ENCODE measurements around the gene FAM83C. TPM values are rescaled to one million over a fixed set of nuclear protein-coding genes. Genes with fewer than 3 reads are reported as not detected.

Gene FAM83C
- total and polyA plus RNA-seq, 10 of the 15 experiments (the other 5 are each of a cell fraction or from before 2014, with no cell fraction given): not detected

DNA sequence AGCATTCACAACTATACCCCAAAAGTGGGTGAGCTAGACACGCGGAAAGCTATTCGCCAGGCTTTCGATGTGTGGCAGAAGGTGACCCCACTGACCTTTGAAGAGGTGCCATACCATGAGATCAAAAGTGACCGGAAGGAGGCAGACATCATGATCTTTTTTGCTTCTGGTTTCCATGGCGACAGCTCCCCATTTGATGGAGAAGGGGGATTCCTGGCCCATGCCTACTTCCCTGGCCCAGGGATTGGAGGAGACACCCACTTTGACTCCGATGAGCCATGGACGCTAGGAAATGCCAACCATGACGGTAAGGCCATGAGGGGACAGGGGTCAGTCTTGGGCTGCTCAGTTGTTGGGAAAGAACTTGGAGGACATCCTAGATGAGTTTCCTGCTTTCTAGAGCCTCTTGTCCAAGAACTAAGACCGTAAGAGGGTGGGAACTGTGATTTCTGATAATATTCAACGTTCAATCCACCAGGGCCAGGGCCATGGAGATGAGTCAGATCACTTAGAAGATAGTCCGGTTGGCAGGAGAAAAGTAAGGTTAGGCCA lies 37.7 kb downstream of the FAM83C start:
- FAIRE-seq: no peak
- H3K27me3 ChIP-seq (replicated peaks in 1 of 2; ENCODE audit: control insufficient read depth in 2 of 2, insufficient read depth in 2 of 2, low read length in 1 of 2): no peaks in the 10 kb centered on the region
- no peak for DNase-seq (ENCODE audit: low read depth, low spot score)
- no peak overlapping the region for H3K9ac ChIP-seq (ENCODE audit: control insufficient read depth, insufficient read depth, low read length)
- H3K9me3 ChIP-seq (replicated peaks; ENCODE audit: control insufficient read depth, insufficient read depth, low read length): no peaks in the 10 kb centered on the region
- H3K36me3 ChIP-seq (ENCODE audit: control insufficient read depth in 2 of 2, insufficient read depth in 2 of 2, low read length in 1 of 2): no peaks in the 10 kb centered on the region
- CTCF ChIA-PET: no interaction called here
- no TSS peak for BruUV-seq (replicated peaks)
- RAD21 ChIA-PET (ENCODE audit: unreplicated experiment): no interaction called here
- peaks cover 20% of the 10 kb centered on the region for H3K4me1 ChIP-seq (ENCODE audit: control insufficient read depth, insufficient read depth, low read length)
- no peaks in the 10 kb centered on the region for H3K79me2 ChIP-seq (ENCODE audit: control insufficient read depth, insufficient read depth, low read length)
- POLR2A ChIA-PET: interaction anchor here (0.6 kb wide), 1 partner anchor 9 kb away, joined by 5 read pairs; no protein-coding TSS in a partner anchor
- no peak overlapping the region for H3K4me3 ChIP-seq
- TF ChIP-seq BMI1 (IDR thresholded peaks at IDR 0.05; ENCODE audit: borderline replicate concordance): no peak
- TF ChIP-seq FOXK2 (IDR thresholded peaks at IDR 0.05): no peak
- no peak for TF ChIP-seq TCF12 (IDR thresholded peaks at IDR 0.05; ENCODE audit: low read depth, low read length)
- TF ChIP-seq, protein P1, sequence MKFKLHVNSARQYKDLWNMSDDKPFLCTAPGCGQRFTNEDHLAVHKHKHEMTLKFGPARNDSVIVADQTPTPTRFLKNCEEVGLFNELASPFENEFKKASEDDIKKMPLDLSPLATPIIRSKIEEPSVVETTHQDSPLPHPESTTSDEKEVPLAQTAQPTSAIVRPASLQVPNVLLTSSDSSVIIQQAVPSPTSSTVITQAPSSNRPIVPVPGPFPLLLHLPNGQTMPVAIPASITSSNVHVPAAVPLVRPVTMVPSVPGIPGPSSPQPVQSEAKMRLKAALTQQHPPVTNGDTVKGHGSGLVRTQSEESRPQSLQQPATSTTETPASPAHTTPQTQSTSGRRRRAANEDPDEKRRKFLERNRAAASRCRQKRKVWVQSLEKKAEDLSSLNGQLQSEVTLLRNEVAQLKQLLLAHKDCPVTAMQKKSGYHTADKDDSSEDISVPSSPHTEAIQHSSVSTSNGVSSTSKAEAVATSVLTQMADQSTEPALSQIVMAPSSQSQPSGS (IDR thresholded peaks at IDR 0.05; ENCODE audit: low read length): no peak
- no peak for TF ChIP-seq JUNB (IDR thresholded peaks at IDR 0.05)
- TF ChIP-seq TBL1XR1 (IDR thresholded peaks at IDR 0.05; ENCODE audit: low read depth, low read length): no peak
- no peak for TF ChIP-seq HDGF (IDR thresholded peaks at IDR 0.05)
- TF ChIP-seq HSF1 (IDR thresholded peaks at IDR 0.05; ENCODE audit: low read depth, low read length): no peak
- TF ChIP-seq ZSCAN29 (IDR thresholded peaks at IDR 0.05): no peak
- H2AFZ ChIP-seq (ENCODE audit: control insufficient read depth, low read depth, low read length): no peak overlapping the region
- H3K27ac ChIP-seq (ENCODE audit: control insufficient read depth, insufficient read depth): no peak overlapping the region
- no peaks in the 10 kb centered on the region for H4K20me1 ChIP-seq (ENCODE audit: control insufficient read depth, insufficient read depth)
- intact Hi-C loops (cut with micrococcal nuclease; ENCODE audit: unreplicated experiment) (no loop called here), in situ Hi-C loops (cut with MboI) (loop anchor here (25.0 kb wide), 1 partner anchor 417 kb away; the partner anchor contains the start of gene NCOA6)
- 92% methylated on average over 12 of the region's 12 CpGs for WGBS (ENCODE audit: insufficient coverage, insufficient replicate concordance, low lambda C conversion rate, missing lambda C conversion rate)
- H3K4me2 ChIP-seq (ENCODE audit: control insufficient read depth, insufficient read depth): no peak overlapping the region
- SMC1A ChIA-PET (ENCODE audit: uncharacterized antibody, unreplicated experiment): interaction anchor here (1.6 kb wide), 1 partner anchor 17 kb away, joined by 4 read pairs; no protein-coding TSS in a partner anchor
- no peak for ATAC-seq
